Measurements from ENCODE around the gene NR5A1.

The NR5A1 gene

DNA sequence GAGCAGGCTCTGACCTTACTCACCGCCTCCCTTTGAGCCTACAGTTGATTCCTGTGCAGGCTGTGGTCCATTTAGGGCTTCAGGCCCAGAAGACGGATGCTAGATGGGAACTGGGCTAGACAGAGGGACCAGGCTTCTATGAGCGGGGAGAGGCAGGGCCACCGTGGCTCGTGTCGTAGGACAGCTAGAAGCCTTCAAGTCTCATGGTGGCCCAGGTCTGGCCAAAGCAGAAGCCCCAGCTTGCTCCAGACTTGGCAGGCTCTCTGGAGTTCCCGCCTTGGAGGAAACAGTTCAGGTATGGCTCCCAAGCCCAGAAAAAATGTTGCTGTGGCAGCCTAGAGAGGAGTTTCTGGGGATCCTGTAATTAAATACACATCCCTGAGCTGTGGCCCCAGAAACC, 10.9 kb upstream of the NR5A1 start:
- CTCF ChIA-PET: no interaction called here
- POLR2A ChIA-PET: no interaction called here
- no peaks in the 10 kb centered on the region for H3K9me3 ChIP-seq (ENCODE audit: control insufficient read depth, insufficient read depth, low read depth, low read length)
- no peak overlapping the region for H3K4me3 ChIP-seq (ENCODE audit: low read depth, low read length)
- TF ChIP-seq ZNF514 (tag by site-specific recombination; IDR thresholded peaks at IDR 0.05) (no peak), ZNF121 (tag by site-specific recombination; IDR thresholded peaks at IDR 0.05) (no peak), ZNF626 (tag by site-specific recombination; IDR thresholded peaks at IDR 0.05) (no peak), ZNF214 (tag by site-specific recombination; IDR thresholded peaks at IDR 0.05; ENCODE audit: borderline replicate concordance) (no peak), HOXD13 (CRISPR knock-in tag; IDR thresholded peaks at IDR 0.05; ENCODE audit: borderline replicate concordance) (no peak), ZNF341 (tag by site-specific recombination; IDR thresholded peaks at IDR 0.05; ENCODE audit: low read depth) (no peak), BCL11B (tag by site-specific recombination; IDR thresholded peaks at IDR 0.05; ENCODE audit: low read depth) (no peak), ZNF37A (tag by site-specific recombination; IDR thresholded peaks at IDR 0.05) (no peak), ZNF174 (tag by site-specific recombination; IDR thresholded peaks at IDR 0.05) (no peak)
- H3K27ac ChIP-seq (ENCODE audit: extremely low read depth, low read depth, low read length): no peak overlapping the region
- no peaks in the 10 kb centered on the region for H3K4me1 ChIP-seq (ENCODE audit: control insufficient read depth, insufficient read depth, low read length)
- peaks cover 0 to 33% of the 10 kb centered on the region in 2 experiments; a peak in 1 of 3 replicates for H3K36me3 ChIP-seq (ENCODE audit: control insufficient read depth in 2 of 2, insufficient read depth in 1 of 2, low read length in 2 of 2)

GRCh38 chr9:124517600-124517999, 10.4 kb upstream of the NR5A1 start:
- H3K27ac ChIP-seq (ENCODE audit: extremely low read depth, low read depth, low read length): no peak overlapping the region
- no peaks in the 10 kb centered on the region for H3K9me3 ChIP-seq (ENCODE audit: control insufficient read depth, insufficient read depth, low read depth, low read length)
- ChIA-PET CTCF (no interaction called here), POLR2A (no interaction called here)
- TF ChIP-seq TRIM28 (IDR thresholded peaks at IDR 0.05; ENCODE audit: borderline replicate concordance, low read length): no peak
- no peak for TF ChIP-seq KLF1 (tag by site-specific recombination; IDR thresholded peaks at IDR 0.05)
- TF ChIP-seq, protein P1, sequence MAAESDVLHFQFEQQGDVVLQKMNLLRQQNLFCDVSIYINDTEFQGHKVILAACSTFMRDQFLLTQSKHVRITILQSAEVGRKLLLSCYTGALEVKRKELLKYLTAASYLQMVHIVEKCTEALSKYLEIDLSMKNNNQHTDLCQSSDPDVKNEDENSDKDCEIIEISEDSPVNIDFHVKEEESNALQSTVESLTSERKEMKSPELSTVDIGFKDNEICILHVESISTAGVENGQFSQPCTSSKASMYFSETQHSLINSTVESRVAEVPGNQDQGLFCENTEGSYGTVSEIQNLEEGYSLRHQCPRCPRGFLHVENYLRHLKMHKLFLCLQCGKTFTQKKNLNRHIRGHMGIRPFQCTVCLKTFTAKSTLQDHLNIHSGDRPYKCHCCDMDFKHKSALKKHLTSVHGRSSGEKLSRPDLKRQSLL (tag by site-specific recombination; IDR thresholded peaks at IDR 0.05): no peak
- TF ChIP-seq ZNF174 (tag by site-specific recombination; IDR thresholded peaks at IDR 0.05): no peak
- TF ChIP-seq PBX3 (CRISPR knock-in tag; IDR thresholded peaks at IDR 0.05): no peak
- no peak for TF ChIP-seq ZNF785 (tag by site-specific recombination; IDR thresholded peaks at IDR 0.05)
- TF ChIP-seq ZNF423 (tag by site-specific recombination; IDR thresholded peaks at IDR 0.05): no peak
- TF ChIP-seq ATF2 (tag by site-specific recombination; IDR thresholded peaks at IDR 0.05; ENCODE audit: low read depth): no peak
- no peak for TF ChIP-seq SALL2 (tag by site-specific recombination; IDR thresholded peaks at IDR 0.05; ENCODE audit: borderline replicate concordance)
- no peak for TF ChIP-seq ZFP3 (tag by site-specific recombination; IDR thresholded peaks at IDR 0.05; ENCODE audit: low read depth)
- TF ChIP-seq ZNF530 (tag by site-specific recombination; IDR thresholded peaks at IDR 0.05; ENCODE audit: low read depth): no peak
- TF ChIP-seq BCL6B (tag by site-specific recombination; IDR thresholded peaks at IDR 0.05): no peak
- TF ChIP-seq ZNF133 (tag by site-specific recombination; IDR thresholded peaks at IDR 0.05): no peak
- no peak for TF ChIP-seq SCRT1 (tag by site-specific recombination; IDR thresholded peaks at IDR 0.05; ENCODE audit: borderline replicate concordance)
- no peak overlapping the region for H3K4me3 ChIP-seq (ENCODE audit: low read depth, low read length)
- peaks cover 0 to 31% of the 10 kb centered on the region in 2 experiments; a peak in 1 of 3 replicates for H3K36me3 ChIP-seq (ENCODE audit: control insufficient read depth in 2 of 2, insufficient read depth in 1 of 2, low read length in 2 of 2)
- H3K4me1 ChIP-seq (ENCODE audit: control insufficient read depth, insufficient read depth, low read length): no peaks in the 10 kb centered on the region
